GM10248 (cell line): ENCODE measurements around the gene IL27RA.
"Not testable (repeated sequence)": the region's sequence is repeated elsewhere in the genome, so short reads cannot be mapped to it uniquely, and the experiment has no call there.

ENCODE experiments used
- CTCF ChIA-PET: fragments of 300-600 bp; sonication (Branson Sonifier 250); formaldehyde crosslinking; extraction: SDS; loops from one replicate; lab custom pipeline; 2021; ENCODE audit warnings: antibody characterized with exemption; lab: Yijun Ruan, JAX
- POLR2A ChIA-PET: fragments of 350-650 bp; sonication (Branson Sonifier 250); formaldehyde crosslinking; extraction: SDS; loops from one replicate; lab custom pipeline; 2020; ENCODE audit warnings: antibody characterized with exemption; lab: Yijun Ruan, JAX
- DNase-seq: peaks from one replicate; pipeline ENCODE4 v3.0.0; 2012; ENCODE audit errors: extremely low spot score
- CTCF ChIP-seq: IDR thresholded peaks from 2 replicates; pipeline ENCODE4 v1.5.1; 2012; ENCODE audit warnings: mild to moderate bottlenecking, low read depth; ENCODE audit errors: extremely low read depth, missing control alignments, control extremely low read depth

Gene IL27RA

GRCh38 chr19:14027856-14028450, 3.6 kb upstream of the IL27RA start, which contains the start of gene RLN3:
Gene RLN3, plus strand, starts transcription at chr19:14028148. Its CDS starts 57 bp downstream, at chr19:14028205.
- ChIA-PET POLR2A (no interaction called here), CTCF (interaction anchor here (1.4 kb wide), 1 partner anchor 27 kb away, joined by 3 read pairs; no protein-coding TSS in a partner anchor)
- TF ChIP-seq CTCF, result no peak
- DNase-seq, result no peak

DNA sequence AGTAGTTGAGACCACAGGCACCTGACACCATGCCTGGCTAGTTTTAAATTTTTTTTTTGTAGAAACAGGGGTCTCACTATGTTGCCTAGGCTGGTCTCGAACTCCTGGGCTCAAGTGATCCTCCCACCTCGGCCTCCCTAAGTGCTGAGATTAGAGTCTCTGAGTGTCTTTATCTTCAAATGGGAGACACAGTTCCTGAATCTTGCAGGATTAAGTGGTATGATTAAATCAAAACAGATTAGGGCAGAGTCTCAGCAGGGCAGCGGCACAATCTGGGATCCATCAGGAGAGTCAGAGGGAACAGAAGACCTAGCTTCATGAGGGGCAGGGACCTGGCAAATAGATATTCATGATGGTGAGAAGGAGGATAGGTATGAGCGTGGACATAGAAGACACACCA, 2.7 kb upstream of the IL27RA start:
- ChIA-PET CTCF (interaction anchor here (1.0 to 1.3 kb wide), 4 partner anchors 10 to 108 kb away, joined by 3 to 5 read pairs (median 4); partner anchors contain the start of gene ASF1B), POLR2A (no interaction called here)
- no peak for DNase-seq
- TF ChIP-seq CTCF, result no peak

DNA sequence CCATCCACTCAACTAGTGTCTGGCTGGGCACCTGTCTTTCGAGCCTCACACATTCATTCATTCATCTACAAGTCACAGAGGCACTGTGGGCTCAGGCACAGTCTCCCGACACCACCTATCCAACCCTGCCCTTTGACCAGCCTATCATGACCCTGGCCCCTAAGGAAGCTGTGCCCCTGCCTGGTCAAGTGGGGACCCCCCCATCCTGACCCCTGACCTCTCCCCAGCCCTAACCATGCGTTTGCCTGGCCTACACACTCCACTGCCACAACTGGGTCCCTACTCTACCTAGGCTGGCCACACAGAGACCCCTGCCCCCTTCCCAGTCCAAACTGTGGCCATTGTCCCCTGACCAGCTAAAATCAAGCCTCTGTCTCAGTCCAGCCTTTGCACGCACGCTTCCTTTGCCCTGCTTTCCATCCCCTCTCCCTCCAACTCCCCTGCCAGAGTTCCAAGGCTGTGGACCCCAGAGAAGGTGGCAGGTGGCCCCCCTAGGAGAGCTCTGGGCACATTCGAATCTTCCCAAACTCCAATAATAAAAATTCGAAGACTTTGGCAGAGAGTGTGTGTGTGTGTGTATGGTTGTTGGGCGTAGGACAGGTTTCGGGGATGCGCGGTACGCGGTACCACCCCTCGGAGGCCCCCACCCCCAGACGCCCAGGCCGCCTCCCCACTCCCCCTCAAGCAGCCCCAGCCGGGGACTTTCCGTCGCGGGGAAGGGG, 404 bp upstream of the IL27RA start:
- POLR2A ChIA-PET, result interaction anchor here (0.6 to 0.7 kb wide), 2 partner anchors 22 to 25 kb away, joined by 3 to 4 read pairs; partner anchors contain the start of gene RFX1
- no peak for TF ChIP-seq CTCF
- DNase-seq, result no peak
- CTCF ChIA-PET, result interaction anchor here (0.6 to 3.4 kb wide), 27 partner anchors 11 to 317 kb away, joined by 3 to 25 read pairs (median 4); partner anchors contain the start of gene MISP3

GRCh38 chr19:14033946-14034345, 2.4 kb downstream of the IL27RA start:
- DNase-seq, result no peak
- no peak for TF ChIP-seq CTCF
- ChIA-PET CTCF (interaction anchor here (1.2 to 3.4 kb wide), 2 partner anchors 15 to 152 kb away, joined by 3 to 11 read pairs; no protein-coding TSS in a partner anchor), POLR2A (no interaction called here)

- ChIA-PET CTCF (interaction anchor here (1.3 to 1.4 kb wide), 2 partner anchors 24 to 158 kb away, joined by 3 to 5 read pairs; partner anchors contain the start of gene NANOS3), POLR2A (interaction anchor here (0.7 kb wide), 1 partner anchor 482 kb away, joined by 5 read pairs; no protein-coding TSS in a partner anchor)
- not testable (repeated sequence) for DNase-seq
Observed at GRCh38 chr19:14035159-14035558, 3.6 kb downstream of the IL27RA start.

DNA sequence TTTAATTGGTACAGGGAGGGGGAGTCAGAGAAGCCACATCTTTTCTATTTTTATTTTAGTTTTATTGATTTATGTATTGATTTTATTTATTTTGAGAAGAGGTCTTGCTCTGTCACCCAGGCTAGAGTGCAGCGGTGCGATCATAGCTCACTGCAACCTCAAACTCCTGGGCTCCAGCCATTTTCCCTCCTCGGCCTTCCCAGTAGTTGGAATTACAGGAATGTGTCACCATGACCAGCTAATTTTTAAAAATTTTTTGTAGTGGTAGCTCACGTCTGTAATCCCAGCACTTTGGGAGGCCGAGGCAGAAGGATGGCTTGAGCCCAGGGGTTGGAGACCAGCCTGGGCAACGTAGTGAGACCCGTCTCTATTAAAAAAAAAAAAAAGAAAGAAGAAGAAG, 4.1 kb downstream of the IL27RA start:
- CTCF ChIA-PET, result interaction anchor here (1.3 to 1.6 kb wide), 3 partner anchors 11 to 159 kb away, joined by 3 to 5 read pairs (median 5); partner anchors contain the start of gene NANOS3
- POLR2A ChIA-PET, result interaction anchor here (0.7 kb wide), 1 partner anchor 482 kb away, joined by 5 read pairs; no protein-coding TSS in a partner anchor

More for the DNA sequence above, 4.1 kb downstream of the IL27RA start:
- DNase-seq, result no peak
- no peak for TF ChIP-seq CTCF
